Neural progenitor cell (in vitro differentiated cells): Measurements from ENCODE around the gene SFMBT2. TPM values are rescaled to one million over a fixed set of nuclear protein-coding genes. Genes with fewer than 3 reads are reported as not detected.

ENCODE experiments used
- DNase-seq: peaks from one replicate; pipeline ENCODE4 v3.0.0-alpha.2; 2016; ENCODE audit warnings: low spot score
- H2AFZ ChIP-seq: fragments of 200-600 bp; sonication (generic); replicated peaks from 2 replicates; pipeline ENCODE4 v1.6.1; 2016; ENCODE audit warnings: antibody characterized with exemption
- H3F3A ChIP-seq: fragments of 200-600 bp; sonication (generic); 2 replicates; pipeline ENCODE4 v1.6.1; 2016; ENCODE audit warnings: antibody characterized with exemption, low read depth
- H3K27ac ChIP-seq: fragments of 200-600 bp; sonication (generic); 2 replicates; pipeline ENCODE4 v1.5.1; 2016; ENCODE audit warnings: mild to moderate bottlenecking
- H3K27me3 ChIP-seq: fragments of 200-600 bp; sonication (generic); 2 replicates; pipeline ENCODE4 v1.6.1; 2016; ENCODE audit warnings: mild to moderate bottlenecking, moderate library complexity
- H3K36me3 ChIP-seq: fragments of 200-600 bp; sonication (generic); 2 replicates; pipeline ENCODE4 v1.5.1; 2016
- H3K4me1 ChIP-seq: fragments of 200-600 bp; sonication (generic); 2 replicates; pipeline ENCODE4 v1.6.1; 2016; ENCODE audit warnings: mixed run types
- H3K4me2 ChIP-seq: fragments of 200-600 bp; sonication (generic); 2 replicates; pipeline ENCODE4 v1.6.1; 2016
- H3K4me3 ChIP-seq: fragments of 200-600 bp; sonication (generic); 2 replicates; pipeline ENCODE4 v1.5.1; 2016
- H3K79me2 ChIP-seq: fragments of 200-600 bp; sonication (generic); 2 replicates; pipeline ENCODE4 v1.6.1; 2016; ENCODE audit warnings: low read depth
- H3K9ac ChIP-seq: fragments of 200-600 bp; sonication (generic); 2 replicates; pipeline ENCODE4 v1.6.1; 2016
- H3K9me3 ChIP-seq: fragments of 200-600 bp; sonication (generic); 2 replicates; pipeline ENCODE4 v1.5.1; 2016; ENCODE audit warnings: low read depth
- H4K20me1 ChIP-seq: fragments of 200-600 bp; sonication (generic); 2 replicates; pipeline ENCODE4 v1.6.1; 2016; ENCODE audit warnings: low read depth
- H3K27ac Mint-ChIP-seq: 3 replicates; pipeline ENCODE4 v1.8.0; 2021; ENCODE audit warnings: mixed read lengths
- H3K27me3 Mint-ChIP-seq: 2 replicates; pipeline ENCODE4 v1.8.0; 2022; ENCODE audit warnings: low read depth, mild to moderate bottlenecking, inconsistent platforms, moderate library complexity, mixed read lengths; ENCODE audit not compliant: insufficient read depth
- H3K36me3 Mint-ChIP-seq: 3 replicates; pipeline ENCODE4 v1.8.0; 2021; ENCODE audit warnings: mixed read lengths
- H3K4me1 Mint-ChIP-seq: 3 replicates; pipeline ENCODE4 v1.8.0; 2021; ENCODE audit warnings: mixed read lengths
- H3K4me3 Mint-ChIP-seq: 3 replicates; pipeline ENCODE4 v1.8.0; 2021; ENCODE audit warnings: mild to moderate bottlenecking, moderate library complexity, mixed read lengths
- H3K9me3 Mint-ChIP-seq: 3 replicates; pipeline ENCODE4 v1.8.0; 2020; ENCODE audit warnings: mixed read lengths
- EZH2 ChIP-seq: fragments of 200-600 bp; sonication (generic); IDR thresholded peaks from 2 replicates; pipeline ENCODE4 v1.6.1; 2017; ENCODE audit warnings: antibody characterized with exemption, mild to moderate bottlenecking, moderate library complexity
- EZH2phosphoT487 ChIP-seq: fragments of 200-600 bp; sonication (generic); IDR thresholded peaks from 2 replicates; pipeline ENCODE4 v1.6.1; 2017; ENCODE audit warnings: antibody characterized with exemption
- total RNA-seq: library from RNA; depleted of rRNA; stranded (reverse); fragments of >200 nt; gene quantifications from 2 replicates; pipeline ENCODE4 v1.2.3, GENCODE V29; 2015; ENCODE audit warnings: low replicate concordance
- TF ChIP-seq, protein P1 (sequence below): fragments of 200-600 bp; sonication (generic); IDR thresholded peaks from 2 replicates; pipeline ENCODE4 v1.5.1; 2017; ENCODE audit warnings: antibody characterized with exemption, mild to moderate bottlenecking

The SFMBT2 gene
- total RNA-seq, 1 donor from 2014 or later: 1.8 TPM

GRCh38 chr10:7444551-7445121, 33.8 kb upstream of the SFMBT2 start:
- Histone ChIP-seq H3K4me1 (peaks cover 6% of the 10 kb centered on the region), H3K36me3 (no peaks in the 10 kb centered on the region), H4K20me1 (no peaks in the 10 kb centered on the region), H3K4me3 (no peak overlapping the region), H2AFZ (no peak overlapping the region), H3K79me2 (no peaks in the 10 kb centered on the region), H3K4me2 (no peak overlapping the region), H3K27me3 (no peaks in the 10 kb centered on the region), H3F3A (no peaks in the 10 kb centered on the region), H3K9me3 (peaks cover 15% of the 10 kb centered on the region), H3K27ac (no peak overlapping the region), H3K9ac (no peak overlapping the region)
- DNase-seq: peak; percentile 15
- Mint-ChIP-seq H3K4me1 (peaks cover 16% of the 10 kb centered on the region), H3K4me3 (peak overlapping the region; percentile 43), H3K36me3 (no peaks in the 10 kb centered on the region), H3K9me3 (peaks cover 18% of the 10 kb centered on the region), H3K27ac (peak overlapping the region; percentile 96), H3K27me3 (no peaks in the 10 kb centered on the region)
- TF ChIP-seq EZH2 (no peak), EZH2phosphoT487 (no peak)
- TF ChIP-seq, protein P1, sequence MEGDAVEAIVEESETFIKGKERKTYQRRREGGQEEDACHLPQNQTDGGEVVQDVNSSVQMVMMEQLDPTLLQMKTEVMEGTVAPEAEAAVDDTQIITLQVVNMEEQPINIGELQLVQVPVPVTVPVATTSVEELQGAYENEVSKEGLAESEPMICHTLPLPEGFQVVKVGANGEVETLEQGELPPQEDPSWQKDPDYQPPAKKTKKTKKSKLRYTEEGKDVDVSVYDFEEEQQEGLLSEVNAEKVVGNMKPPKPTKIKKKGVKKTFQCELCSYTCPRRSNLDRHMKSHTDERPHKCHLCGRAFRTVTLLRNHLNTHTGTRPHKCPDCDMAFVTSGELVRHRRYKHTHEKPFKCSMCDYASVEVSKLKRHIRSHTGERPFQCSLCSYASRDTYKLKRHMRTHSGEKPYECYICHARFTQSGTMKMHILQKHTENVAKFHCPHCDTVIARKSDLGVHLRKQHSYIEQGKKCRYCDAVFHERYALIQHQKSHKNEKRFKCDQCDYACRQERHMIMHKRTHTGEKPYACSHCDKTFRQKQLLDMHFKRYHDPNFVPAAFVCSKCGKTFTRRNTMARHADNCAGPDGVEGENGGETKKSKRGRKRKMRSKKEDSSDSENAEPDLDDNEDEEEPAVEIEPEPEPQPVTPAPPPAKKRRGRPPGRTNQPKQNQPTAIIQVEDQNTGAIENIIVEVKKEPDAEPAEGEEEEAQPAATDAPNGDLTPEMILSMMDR: no peak

- Mint-ChIP-seq H3K27me3 (no peaks in the 10 kb centered on the region), H3K27ac (no peak overlapping the region), H3K4me3 (no peak overlapping the region), H3K9me3 (peaks cover 4% of the 10 kb centered on the region), H3K36me3 (no peaks in the 10 kb centered on the region), H3K4me1 (peaks cover 16% of the 10 kb centered on the region)
- Histone ChIP-seq H3K4me1 (peaks cover 6% of the 10 kb centered on the region), H3K4me2 (no peak overlapping the region), H3K79me2 (no peaks in the 10 kb centered on the region), H3K9ac (no peak overlapping the region), H3K27ac (no peak overlapping the region), H3K36me3 (no peaks in the 10 kb centered on the region), H3F3A (no peaks in the 10 kb centered on the region), H2AFZ (no peak overlapping the region), H4K20me1 (no peaks in the 10 kb centered on the region), H3K27me3 (no peaks in the 10 kb centered on the region), H3K9me3 (no peaks in the 10 kb centered on the region), H3K4me3 (no peak overlapping the region)
- no peak for DNase-seq
- no peak for TF ChIP-seq EZH2
- TF ChIP-seq, protein P1: no peak
- no peak for TF ChIP-seq EZH2phosphoT487
These were observed 32.2 kb upstream of the SFMBT2 start for GRCh38 chr10:7443036-7443435.

- Mint-ChIP-seq H3K4me1 (peaks cover 16% of the 10 kb centered on the region), H3K27me3 (no peaks in the 10 kb centered on the region), H3K4me3 (no peak overlapping the region), H3K36me3 (no peaks in the 10 kb centered on the region), H3K27ac (peak overlapping the region; percentile 89), H3K9me3 (peaks cover 2% of the 10 kb centered on the region)
- no peaks in the 10 kb centered on the region for H3K79me2 ChIP-seq
- no peaks in the 10 kb centered on the region for H4K20me1 ChIP-seq
- H3K27ac ChIP-seq: no peak overlapping the region
- no peaks in the 10 kb centered on the region for H3F3A ChIP-seq
- H3K27me3 ChIP-seq: no peaks in the 10 kb centered on the region
- no peak overlapping the region for H2AFZ ChIP-seq
- H3K9ac ChIP-seq: no peak overlapping the region
- no peak overlapping the region for H3K4me2 ChIP-seq
- no peaks in the 10 kb centered on the region for H3K36me3 ChIP-seq
- H3K4me3 ChIP-seq: no peak overlapping the region
- no peak for DNase-seq
- H3K9me3 ChIP-seq: no peaks in the 10 kb centered on the region
- peaks cover 6% of the 10 kb centered on the region for H3K4me1 ChIP-seq
- no peak for TF ChIP-seq EZH2phosphoT487
- TF ChIP-seq, protein P1: no peak
- no peak for TF ChIP-seq EZH2
These were observed 30.7 kb upstream of the SFMBT2 start for GRCh38 chr10:7441403-7442147.
